8988T (cell line): Measurements from ENCODE around the gene TTC28.

Experiments
- DNase-seq: peaks from one replicate; pipeline ENCODE4 v3.0.0; 2011

The TTC28 gene

DNA sequence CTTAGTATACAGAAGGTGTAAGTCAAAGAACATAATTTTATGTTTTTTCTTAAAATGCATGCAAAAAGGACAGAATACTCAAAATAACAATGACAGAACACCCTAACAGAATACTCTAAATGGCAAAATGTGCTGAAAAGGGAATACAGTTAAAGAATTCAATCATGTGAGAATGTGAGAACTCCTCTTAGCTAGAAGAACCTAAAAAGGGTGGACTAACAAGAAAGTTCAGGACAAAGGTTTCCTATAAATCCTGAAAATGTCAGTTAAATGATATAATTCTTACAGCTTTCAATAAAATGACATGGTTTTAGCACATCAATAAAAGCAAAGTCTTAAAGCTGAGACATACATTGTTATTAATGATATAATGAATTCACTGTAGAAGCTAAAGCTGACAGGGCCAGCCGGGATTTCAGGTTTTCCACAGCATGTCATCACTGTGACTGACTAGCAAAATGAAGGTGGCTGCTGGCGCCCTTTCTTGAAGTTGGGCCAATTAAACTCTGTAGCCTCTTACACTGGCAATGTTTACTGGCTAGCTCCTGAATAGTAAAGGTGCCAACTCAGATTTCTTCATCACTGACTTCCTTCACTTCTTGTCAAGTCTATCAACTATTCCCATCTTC is 244.4 kb downstream of the TTC28 start:
- no peak for DNase-seq

DNA sequence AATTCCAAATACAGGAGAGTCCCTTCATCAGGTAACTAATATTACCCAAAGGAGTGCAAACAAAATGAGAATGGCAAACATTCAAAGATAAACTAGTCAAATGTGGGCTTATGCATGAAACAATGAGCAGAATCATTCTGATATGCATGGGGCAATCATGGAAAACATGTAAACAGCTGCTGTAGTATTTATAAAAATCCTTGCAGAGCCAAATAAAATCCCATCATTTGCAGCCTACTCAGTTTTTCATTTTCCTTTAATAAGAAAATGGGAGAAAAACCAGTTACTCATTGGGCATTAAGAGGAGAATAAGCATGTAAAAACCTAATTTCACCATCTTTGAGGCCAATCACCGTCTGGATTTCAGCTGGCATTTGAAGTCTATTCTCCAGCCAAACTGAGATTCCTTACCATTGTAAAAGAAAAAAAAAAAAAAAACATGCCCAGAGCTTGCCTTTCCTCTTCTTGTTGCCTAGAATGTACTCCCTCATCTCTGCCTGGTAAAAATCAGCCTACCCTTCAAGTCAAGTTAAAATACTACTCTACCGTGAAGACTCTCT is 249.1 kb downstream of the TTC28 start:
- DNase-seq, result no peak

DNA sequence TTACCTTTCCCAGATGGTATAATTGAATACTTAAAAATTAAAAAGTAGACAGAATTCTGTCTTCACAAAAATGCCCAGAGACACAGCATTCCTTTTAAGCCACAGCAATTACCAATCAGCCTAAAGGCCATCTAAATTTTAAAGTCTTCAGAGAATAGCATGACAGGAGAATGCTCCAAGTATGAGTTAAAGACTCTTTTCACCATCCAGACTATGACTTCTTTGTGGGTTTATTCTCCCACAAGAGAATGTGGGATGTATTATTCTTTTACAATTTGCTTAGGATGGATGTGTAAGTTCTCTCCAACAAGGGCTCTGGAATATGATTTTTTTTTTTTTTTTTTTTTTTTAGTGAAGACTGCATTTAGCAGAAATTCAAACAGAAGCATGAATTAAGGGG is 249.9 kb downstream of the TTC28 start:
- no peak for DNase-seq

DNA sequence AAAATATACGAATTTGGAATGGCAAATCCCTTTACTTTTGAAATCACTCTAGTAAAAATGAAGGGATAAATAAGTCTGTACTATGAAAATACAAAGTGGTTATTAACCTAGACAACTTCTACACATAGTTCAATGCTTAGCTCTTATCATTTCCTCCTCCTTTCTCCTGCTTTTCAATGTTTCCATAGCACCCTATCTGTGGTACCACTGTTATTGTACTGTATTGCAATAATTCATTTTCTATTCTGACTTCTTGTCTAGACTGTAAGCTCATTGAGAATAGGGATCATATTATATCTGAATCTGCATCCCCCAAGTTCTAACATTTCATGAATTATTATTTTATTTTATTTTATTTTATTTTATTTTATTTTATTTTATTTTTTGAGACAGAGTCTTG is 251.4 kb downstream of the TTC28 start:
- no peak for DNase-seq

DNA sequence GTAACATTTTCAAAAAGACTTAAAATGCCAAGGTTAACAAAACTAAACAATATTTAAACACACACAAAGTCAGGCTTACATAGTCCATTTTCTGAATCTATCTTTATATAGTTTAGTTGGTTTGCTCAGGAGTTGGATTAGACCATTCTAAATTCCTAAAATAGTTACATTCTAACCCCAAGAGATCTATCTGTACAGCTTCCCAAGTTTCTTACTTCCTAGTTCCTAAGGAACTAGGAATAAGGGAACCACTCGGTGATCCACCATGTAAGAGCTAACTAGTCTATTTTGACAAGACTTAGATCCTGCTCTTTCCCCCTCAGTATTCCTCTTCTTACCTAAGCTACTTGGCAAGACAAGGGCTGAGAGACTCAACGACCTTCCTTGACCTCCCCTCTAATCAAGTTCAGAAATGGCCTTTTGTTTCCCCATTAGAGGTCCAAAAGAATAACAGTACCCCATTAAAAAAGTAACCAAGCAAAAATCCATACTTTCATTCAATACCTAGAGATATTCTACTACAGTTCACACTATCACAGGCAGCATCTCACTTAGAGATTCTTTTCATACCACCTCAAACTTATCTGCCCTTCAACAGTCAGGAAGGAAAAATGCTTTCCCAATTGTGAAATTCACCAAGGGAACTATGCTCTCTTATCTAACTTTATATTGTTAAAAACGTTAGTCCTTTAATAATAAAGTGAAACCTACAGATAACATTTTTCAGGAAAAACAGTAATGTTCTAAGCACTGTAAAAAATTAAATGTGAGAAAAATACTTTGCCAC is 253.1 kb downstream of the TTC28 start:
- DNase-seq, result no peak

- no peak for DNase-seq
Observed at GRCh38 chr22:28425211-28425610, 254.4 kb downstream of the TTC28 start.

DNA sequence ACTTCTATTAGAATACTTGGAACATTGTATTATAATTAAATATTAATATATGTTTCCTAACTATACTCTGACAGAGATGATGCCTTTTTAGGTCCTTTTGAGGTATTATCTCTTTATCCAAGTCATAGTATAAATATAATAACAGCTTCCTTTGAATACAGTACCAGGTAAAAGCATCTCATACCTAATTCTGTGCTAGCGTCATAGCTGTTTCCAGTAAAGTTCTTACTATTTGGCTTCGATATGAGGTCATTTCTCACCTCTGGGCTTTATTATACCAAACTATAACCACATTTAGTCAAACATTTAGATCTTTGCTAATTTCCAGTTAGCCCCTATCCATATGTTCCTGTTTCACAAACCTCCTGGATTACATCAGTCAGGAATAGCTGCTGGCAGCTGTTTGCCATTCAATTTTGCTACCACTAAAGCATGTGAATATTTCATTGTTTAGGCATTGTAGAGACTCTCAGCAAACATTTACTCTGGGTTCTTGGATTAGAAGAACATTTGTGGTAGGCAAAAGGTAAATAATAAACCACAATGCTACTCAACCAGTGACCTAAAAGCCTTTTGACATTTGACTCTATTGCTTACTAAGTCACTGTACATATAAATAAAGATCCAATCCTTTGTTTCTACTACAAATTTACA is 255.1 kb downstream of the TTC28 start:
- no peak for DNase-seq

GRCh38 chr22:28419919-28420318 is 259.7 kb downstream of the TTC28 start:
- no peak for DNase-seq

- DNase-seq, result no peak
Observed at GRCh38 chr22:28418008-28418407, 261.6 kb downstream of the TTC28 start.

- no peak for DNase-seq
Observed at GRCh38 chr22:28417431-28417830, 262.2 kb downstream of the TTC28 start.

DNA sequence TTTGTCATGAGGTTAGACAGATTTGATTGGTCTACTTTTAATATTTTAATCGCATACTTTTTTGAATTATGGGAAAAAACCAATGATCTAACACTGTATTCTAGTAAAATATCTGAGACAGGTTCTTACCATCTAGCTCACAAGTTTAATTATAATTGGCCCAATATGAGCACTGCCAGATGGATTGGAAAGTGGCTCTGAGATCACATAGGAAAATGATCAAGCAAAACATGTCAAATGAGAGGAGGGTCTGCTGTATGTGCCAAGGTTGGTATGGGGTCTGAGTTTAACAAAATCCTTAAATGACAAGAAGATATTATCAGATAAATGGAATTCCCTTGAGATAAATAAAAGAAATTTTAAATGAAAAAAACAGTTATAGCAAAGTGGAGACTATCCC is 264.7 kb downstream of the TTC28 start:
- DNase-seq, result no peak

GRCh38 chr22:28413612-28414399 is 265.8 kb downstream of the TTC28 start:
- no peak for DNase-seq

- DNase-seq, result no peak
Observed at GRCh38 chr22:28412109-28412508, 267.5 kb downstream of the TTC28 start.

DNA sequence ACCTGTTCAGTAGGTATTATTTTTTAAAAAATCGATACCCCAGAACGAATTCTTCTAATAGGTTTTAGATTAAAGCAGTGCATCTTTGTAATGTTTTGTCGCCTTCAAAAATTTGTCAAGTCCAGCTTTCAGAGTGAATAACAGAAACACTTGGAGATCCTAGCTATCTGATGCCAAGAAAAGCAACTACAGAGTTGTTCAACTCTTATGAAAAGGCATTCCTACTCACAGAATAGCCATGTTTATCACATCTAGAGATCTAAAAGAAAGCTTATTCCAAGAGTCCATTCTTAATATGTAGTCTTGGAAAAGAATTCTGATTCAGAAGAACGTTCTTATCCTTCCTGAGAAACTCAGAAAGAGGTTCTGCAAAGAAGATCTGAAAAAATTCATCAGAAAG is 268.5 kb downstream of the TTC28 start:
- no peak for DNase-seq

GRCh38 chr22:28410050-28410816 is 269.4 kb downstream of the TTC28 start:
- DNase-seq, result no peak

DNA sequence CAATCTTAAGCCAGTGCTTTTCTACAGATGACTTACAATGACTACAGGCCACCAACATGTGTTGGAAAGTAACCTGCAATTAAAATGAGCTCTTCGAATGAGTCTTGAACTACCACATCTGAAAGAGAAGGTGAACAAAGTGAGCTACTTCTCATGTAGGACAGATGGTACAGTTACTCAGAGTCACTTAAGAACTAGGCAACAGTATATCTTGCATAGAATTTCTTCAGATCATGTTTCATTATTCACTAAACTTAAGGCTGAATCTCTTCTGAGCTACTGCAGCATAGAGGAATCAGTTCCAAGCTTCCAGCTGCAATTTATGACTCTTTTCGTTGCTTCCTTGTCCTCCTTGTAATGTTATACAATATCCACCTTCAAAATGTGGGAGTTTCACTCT is 270.9 kb downstream of the TTC28 start:
- no peak for DNase-seq

GRCh38 chr22:28407645-28408044 is 272.0 kb downstream of the TTC28 start:
- no peak for DNase-seq

DNA sequence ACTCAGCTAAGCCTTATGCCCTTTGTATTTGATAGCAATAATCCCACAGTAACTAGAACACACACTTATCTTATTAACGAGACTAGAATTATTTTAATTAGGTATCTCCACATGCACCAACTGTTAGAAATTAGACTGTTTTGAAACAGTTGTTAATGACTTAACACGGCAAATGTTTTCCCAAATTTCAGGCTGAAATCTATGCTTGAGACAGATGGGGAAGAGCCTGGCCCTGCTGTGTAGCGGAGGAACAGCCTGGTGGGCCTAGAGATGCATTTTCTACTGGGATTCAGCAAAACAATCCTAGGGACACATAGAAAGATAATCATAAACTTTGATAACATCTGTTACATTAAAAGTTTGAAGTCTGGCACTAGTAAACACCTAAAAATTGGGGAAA is 273.4 kb downstream of the TTC28 start:
- DNase-seq, result no peak

DNA sequence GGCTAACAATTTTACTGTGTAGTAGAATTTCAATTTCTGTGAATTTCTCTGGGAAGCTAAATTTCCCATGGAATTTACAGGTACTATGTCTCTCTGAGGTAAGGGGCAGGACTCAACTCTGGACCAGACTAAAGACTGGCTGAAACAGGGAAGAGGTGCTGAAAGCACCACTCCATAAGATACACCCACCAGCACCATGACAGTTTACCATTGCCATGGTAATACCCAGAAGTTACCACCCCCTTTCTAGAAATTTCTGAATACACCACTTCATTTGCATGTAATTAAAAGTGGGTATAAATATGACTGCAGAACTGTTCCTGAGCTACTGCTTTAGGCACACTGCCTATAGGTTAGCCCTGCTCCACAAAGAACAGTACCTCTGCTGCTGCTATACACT is 274.1 kb downstream of the TTC28 start:
- no peak for DNase-seq

DNA sequence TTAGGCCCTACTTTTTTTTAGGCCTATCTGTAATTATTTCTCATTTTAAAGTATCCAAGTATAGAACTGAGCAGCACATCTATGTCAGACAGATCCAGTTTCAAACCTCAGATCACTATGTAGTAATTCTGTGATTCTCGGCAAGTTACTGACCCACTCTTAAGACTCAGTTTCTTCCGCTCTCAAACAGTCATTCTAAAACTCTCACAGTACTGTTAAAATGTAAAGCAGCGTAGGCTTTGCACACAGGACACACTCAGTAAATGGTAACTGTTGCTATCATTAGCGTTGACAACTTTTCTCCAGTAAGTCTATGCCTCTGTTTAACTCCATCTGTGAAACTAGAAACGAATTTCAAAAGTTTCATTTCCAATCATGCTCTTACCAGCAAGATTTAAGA is 277.1 kb downstream of the TTC28 start:
- DNase-seq, result no peak

- DNase-seq, result no peak
Observed at GRCh38 chr22:28402060-28402459, 277.6 kb downstream of the TTC28 start.

DNA sequence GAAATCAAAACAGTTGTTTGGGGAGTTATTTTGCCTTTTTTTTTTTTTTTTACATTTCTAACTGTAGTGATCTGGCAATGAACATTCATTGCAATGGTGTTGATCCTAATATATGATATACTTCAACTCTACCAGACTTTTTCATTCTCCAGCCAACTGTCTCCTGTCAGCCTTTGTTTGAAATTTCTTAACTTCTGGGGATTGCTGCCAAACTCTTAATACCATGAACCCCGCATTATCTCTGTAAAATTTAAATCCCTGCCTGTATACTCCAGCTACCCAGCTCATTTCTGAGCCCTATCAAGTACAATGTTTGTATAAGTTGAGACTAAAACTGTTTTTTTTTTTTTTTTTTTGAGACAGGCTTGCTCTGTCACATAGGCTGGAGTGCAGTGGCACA is 280.7 kb downstream of the TTC28 start:
- DNase-seq, result no peak
